KOPT-K1 (cell line): ENCODE data around the gene HEXA.

Experiments
- H3K27ac ChIP-seq: fragments of 200-600 bp; sonication (generic); 2 replicates; pipeline ENCODE4 v1.5.1; 2016; ENCODE audit warnings: antibody characterized with exemption, mild to moderate bottlenecking, low read depth, low read length; ENCODE audit not compliant: poor library complexity, severe bottlenecking
- H3K36me3 ChIP-seq: fragments of 200-600 bp; sonication (generic); 2 replicates; pipeline ENCODE4 v1.5.1; 2017; ENCODE audit warnings: antibody characterized with exemption, mild to moderate bottlenecking, low read length, moderate library complexity; ENCODE audit not compliant: insufficient read depth
- H3K9me3 ChIP-seq: fragments of 200-600 bp; sonication (generic); 2 replicates; pipeline ENCODE4 v1.5.1; 2017; ENCODE audit warnings: antibody characterized with exemption, low read length, mild to moderate bottlenecking; ENCODE audit not compliant: insufficient read depth, poor library complexity, severe bottlenecking

Gene HEXA

GRCh38 chr15:72358121-72358520 lies 17.7 kb downstream of the HEXA start:
- H3K36me3 ChIP-seq, result peaks cover 36% of the 10 kb centered on the region
- H3K27ac ChIP-seq, result no peak overlapping the region
- no peaks in the 10 kb centered on the region for H3K9me3 ChIP-seq

GRCh38 chr15:72354496-72354895 lies 21.3 kb downstream of the HEXA start:
- no peaks in the 10 kb centered on the region for H3K9me3 ChIP-seq
- H3K36me3 ChIP-seq, result peaks cover 71% of the 10 kb centered on the region
- H3K27ac ChIP-seq, result no peak overlapping the region

GRCh38 chr15:72353266-72353665 lies 22.5 kb downstream of the HEXA start:
- H3K36me3 ChIP-seq, result peaks cover 83% of the 10 kb centered on the region
- H3K27ac ChIP-seq, result no peak overlapping the region
- H3K9me3 ChIP-seq, result no peaks in the 10 kb centered on the region

GRCh38 chr15:72345806-72346205 lies 30.0 kb downstream of the HEXA start:
- peaks cover 77% of the 10 kb centered on the region for H3K36me3 ChIP-seq

GRCh38 chr15:72345280-72345679 lies 30.5 kb downstream of the HEXA start:
- no peak overlapping the region for H3K27ac ChIP-seq
- no peaks in the 10 kb centered on the region for H3K9me3 ChIP-seq
- peaks cover 71% of the 10 kb centered on the region for H3K36me3 ChIP-seq

More at GRCh38 chr15:72345806-72346205, 30.0 kb downstream of the HEXA start:
- no peak overlapping the region for H3K27ac ChIP-seq
- no peaks in the 10 kb centered on the region for H3K9me3 ChIP-seq

GRCh38 chr15:72344602-72345001 lies 31.2 kb downstream of the HEXA start:
- Histone ChIP-seq H3K36me3 (peaks cover 65% of the 10 kb centered on the region), H3K27ac (no peak overlapping the region), H3K9me3 (no peaks in the 10 kb centered on the region)

GRCh38 chr15:72342385-72342784 lies 33.4 kb downstream of the HEXA start:
- Histone ChIP-seq H3K27ac (no peak overlapping the region), H3K36me3 (peaks cover 49% of the 10 kb centered on the region), H3K9me3 (no peaks in the 10 kb centered on the region)

GRCh38 chr15:72341361-72341760 lies 34.5 kb downstream of the HEXA start:
- H3K9me3 ChIP-seq, result no peaks in the 10 kb centered on the region
- H3K27ac ChIP-seq, result no peak overlapping the region
- H3K36me3 ChIP-seq, result peaks cover 39% of the 10 kb centered on the region

- Histone ChIP-seq H3K36me3 (peaks cover 29% of the 10 kb centered on the region), H3K9me3 (no peaks in the 10 kb centered on the region), H3K27ac (no peak overlapping the region)
Observed at GRCh38 chr15:72340366-72340765, 35.4 kb downstream of the HEXA start.

- Histone ChIP-seq H3K27ac (no peak overlapping the region), H3K9me3 (no peaks in the 10 kb centered on the region), H3K36me3 (peaks cover 23% of the 10 kb centered on the region)
Observed at GRCh38 chr15:72339777-72340177, 36.0 kb downstream of the HEXA start.

GRCh38 chr15:72338617-72339321 lies 37.0 kb downstream of the HEXA start:
- H3K27ac ChIP-seq, result no peak overlapping the region
- H3K9me3 ChIP-seq, result no peaks in the 10 kb centered on the region
- H3K36me3 ChIP-seq, result peaks cover 13% of the 10 kb centered on the region; the same call in 1 of the 2 replicates

- peaks cover 13% of the 10 kb centered on the region; the same call in 1 of the 2 replicates for H3K36me3 ChIP-seq
- no peaks in the 10 kb centered on the region for H3K9me3 ChIP-seq
- H3K27ac ChIP-seq, result no peak overlapping the region
Observed at GRCh38 chr15:72338148-72338547, 37.7 kb downstream of the HEXA start.

GRCh38 chr15:72334842-72335241 lies 41.0 kb downstream of the HEXA start:
- Histone ChIP-seq H3K36me3 (peaks cover 7% of the 10 kb centered on the region; the same call in 1 of the 2 replicates), H3K9me3 (no peaks in the 10 kb centered on the region), H3K27ac (no peak overlapping the region)

- no peak overlapping the region for H3K27ac ChIP-seq
- H3K36me3 ChIP-seq, result peaks cover 4% of the 10 kb centered on the region; the same call in 1 of the 2 replicates
- no peaks in the 10 kb centered on the region for H3K9me3 ChIP-seq
Observed at GRCh38 chr15:72331021-72331420, 44.8 kb downstream of the HEXA start.

- Histone ChIP-seq H3K36me3 (peaks cover 4% of the 10 kb centered on the region; the same call in 1 of the 2 replicates), H3K27ac (no peak overlapping the region), H3K9me3 (no peaks in the 10 kb centered on the region)
Observed at GRCh38 chr15:72323752-72324151, 52.1 kb downstream of the HEXA start.

GRCh38 chr15:72319985-72320671 lies 55.7 kb downstream of the HEXA start, which contains the start of gene CELF6:
CELF6 (minus strand) TSS chr15:72320157; CDS start chr15:72319874, 283 bp downstream.
- no peaks in the 10 kb centered on the region for H3K36me3 ChIP-seq
- H3K27ac ChIP-seq, result no peak within 1 kb of the TSS
- H3K9me3 ChIP-seq, result no peaks in the 10 kb centered on the region
